ENCODE data around the gene TLR3.

DNA sequence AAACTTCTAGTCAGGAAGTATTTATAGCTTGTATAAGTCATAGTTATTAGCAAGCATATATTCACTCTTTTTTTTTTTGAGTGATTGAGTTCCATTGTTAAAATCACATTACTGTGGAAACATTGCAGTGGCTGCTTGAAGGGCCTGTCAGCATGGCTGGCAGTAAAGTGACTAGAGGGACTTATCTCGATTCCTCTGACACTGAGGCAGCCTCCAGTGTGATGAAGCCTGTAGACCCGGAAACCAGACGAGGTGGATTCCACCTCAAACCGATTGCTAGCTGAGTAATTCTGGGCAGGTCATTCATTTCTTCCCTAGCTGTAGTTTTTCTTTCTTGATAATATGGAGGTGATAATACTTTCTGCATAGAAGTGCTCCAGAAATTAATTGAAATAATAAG lies 40.3 kb downstream of the TLR3 start:
- TF ChIP-seq CTCF (IDR thresholded peaks at IDR 0.05) (no peak), POLR2A (IDR thresholded peaks at IDR 0.05) (no peak)

Measured in adrenal gland (tissue), 5 donors.